GM19468 (cell line): ENCODE measurements around the gene FBLN7.

Experiments
- ATAC-seq: cut with Tn5 transposase; IDR thresholded peaks from one replicate; pipeline ENCODE4 v1.9.1; 2021; ENCODE audit warnings: mild to moderate bottlenecking, moderate library complexity, moderate number of reproducible peaks; ENCODE audit not compliant: unreplicated experiment; ENCODE audit errors: extremely low read depth

The FBLN7 gene

DNA sequence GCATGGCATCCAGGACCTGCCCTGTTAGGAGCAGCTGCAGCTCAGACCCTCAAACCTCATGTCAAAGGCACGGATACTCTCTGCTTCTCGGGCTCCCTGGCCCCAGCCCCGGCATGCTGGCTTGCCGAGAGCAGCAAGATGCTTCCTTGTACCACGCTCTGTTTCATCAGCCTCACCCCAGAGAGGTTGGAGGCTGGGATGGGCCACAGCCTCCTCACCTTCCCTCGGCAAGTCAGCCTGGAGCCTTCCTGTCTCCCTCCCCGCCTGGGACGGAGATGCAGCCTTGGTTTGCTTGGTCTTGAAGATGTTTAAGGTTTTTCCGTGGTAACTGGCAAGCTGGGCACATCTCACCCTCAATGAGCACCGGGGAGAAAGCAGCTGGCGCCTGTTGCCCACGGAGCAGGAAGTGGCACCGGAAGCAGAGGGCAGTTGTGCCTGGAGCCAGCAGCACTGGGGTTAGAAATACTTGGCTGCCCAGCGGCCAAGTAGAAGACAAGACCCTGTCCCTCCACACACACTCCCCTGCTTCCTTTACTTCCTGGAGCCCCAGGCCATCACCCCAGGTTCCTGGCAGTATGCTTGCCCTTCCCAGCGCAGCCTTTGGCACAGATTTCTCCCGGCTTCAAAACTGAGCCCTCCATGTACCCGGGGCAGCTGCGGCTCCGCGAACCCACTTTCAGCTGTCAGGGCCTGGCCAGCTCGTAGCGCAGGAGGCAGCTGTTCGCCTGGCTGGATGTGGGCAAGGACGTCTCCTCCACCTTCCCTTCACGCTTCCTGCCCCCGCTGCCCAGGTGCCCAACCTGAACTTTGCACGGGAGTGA, 17.4 kb downstream of the FBLN7 start:
- no peak for ATAC-seq

DNA sequence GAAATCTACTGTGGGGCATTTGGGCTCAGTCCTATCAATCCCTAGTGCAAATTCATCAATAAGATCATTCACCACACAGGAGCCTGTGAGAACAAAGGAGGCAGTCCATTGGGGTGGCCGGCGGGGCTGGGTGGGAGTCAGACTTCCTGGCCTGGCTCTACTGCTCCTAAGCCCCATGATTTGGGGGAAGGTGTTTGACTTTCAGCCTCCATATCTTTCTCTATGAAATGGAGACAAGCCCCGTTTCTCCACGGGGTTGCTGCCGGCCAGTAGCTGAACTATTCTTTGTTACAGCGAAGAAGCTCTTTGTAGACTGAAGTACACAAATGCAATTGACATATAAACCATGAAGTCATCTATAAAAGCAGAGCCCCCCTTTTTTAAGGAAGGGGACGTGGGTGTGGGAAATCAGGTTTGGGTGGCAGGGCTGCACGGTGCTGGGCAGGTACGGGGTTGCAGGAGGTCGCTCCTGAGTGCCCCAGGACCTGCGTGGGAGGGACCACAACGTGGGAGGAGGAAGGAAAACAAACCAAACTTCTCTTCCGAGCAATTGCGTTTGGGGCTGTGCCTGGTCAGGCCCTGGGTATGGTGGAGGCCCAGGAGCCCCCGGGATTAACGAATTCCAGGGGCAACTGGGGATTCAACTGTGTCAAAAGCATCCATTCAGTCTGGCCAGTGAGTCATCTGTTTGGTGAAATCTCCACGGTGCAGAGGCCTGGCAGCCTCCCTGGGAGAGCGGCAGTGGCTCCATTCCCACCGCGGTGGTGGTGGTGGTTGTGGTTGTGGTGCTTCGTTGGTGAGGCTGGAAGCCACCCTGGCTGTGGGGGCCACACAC, 18.2 kb downstream of the FBLN7 start:
- ATAC-seq: no peak

DNA sequence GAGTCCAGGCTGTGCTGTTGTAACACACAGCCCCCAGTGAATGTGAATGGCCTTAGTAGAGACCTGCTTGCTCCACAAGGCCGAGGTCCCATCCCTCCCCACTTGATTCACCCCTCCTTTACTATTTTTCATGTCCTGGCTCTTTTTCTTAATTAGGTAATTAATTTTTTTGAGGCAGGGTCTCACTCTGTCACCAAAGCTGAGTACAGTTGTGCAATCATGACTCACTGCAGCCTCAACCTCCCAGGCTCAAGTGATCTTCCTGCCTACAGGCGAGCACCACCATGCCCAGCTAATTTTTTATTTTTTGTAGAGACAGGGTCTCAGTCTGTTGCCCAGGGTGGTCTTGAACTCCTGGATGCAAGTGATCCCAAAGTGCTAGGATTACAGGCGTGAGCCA, 19.3 kb downstream of the FBLN7 start:
- no peak for ATAC-seq

DNA sequence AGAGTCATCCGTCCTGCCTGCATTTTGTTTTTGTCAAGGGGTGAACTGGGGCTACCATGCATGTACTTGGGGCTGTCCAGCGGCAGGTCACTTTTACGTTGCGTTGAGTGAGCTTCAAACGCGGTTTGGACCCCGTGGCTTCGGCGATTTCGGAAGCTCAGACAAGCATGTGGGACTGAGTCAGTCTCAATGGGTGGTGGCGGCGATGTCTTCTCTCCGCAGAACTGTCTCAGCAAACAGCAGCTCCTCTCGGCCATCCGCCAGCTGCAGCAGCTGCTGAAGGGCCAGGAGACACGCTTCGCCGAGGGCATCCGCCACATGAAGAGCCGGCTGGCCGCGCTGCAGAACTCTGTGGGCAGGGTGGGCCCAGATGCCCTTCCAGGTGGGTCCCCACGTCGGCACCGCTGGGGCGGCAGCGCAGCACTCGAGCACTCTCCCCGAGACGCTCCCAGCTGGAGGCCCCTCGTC, 21.3 kb downstream of the FBLN7 start:
- no peak for ATAC-seq

DNA sequence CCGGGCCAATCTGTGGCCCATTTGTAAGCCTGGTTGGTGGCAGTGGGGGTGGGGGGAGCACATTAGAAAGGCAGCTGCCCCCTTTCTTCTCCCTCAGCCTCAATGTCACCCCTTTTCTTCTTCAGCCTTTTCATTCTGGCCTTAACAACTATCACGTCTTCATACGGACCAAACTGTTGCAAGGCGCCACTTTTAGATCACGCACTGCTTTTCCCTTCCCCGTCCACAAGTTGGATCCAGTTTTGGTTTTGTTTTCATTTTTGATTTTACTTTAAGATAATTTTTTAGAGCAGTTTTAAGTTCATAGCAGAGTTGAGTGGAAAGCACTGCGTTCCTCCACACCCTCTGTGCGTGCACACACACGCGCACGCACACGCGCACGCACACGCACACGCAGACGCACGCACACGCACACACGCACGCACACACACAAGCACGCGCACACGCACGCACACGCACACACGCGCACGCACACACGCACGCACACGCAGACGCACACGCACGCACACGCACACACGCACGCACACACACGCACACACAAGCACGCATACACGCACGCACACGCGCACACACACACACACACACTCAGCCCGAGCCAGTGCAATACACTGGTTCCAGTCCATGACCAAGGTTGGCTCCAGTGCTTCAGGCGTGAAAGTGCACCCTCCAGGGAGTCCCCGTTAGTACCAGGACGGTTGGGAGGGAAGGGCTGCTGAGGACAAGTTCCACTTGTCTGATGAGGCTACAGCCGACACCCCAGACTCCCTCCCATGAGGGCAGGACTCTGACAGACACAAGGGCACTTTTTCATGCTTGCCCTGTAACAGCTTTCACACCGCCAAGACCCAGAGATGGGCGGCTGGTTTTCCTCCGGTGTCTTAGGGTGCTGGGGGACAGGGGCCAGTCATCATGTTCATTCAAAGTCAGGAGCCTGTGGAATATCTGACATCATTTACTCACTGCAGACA, 22.4 kb downstream of the FBLN7 start:
- ATAC-seq: no peak

DNA sequence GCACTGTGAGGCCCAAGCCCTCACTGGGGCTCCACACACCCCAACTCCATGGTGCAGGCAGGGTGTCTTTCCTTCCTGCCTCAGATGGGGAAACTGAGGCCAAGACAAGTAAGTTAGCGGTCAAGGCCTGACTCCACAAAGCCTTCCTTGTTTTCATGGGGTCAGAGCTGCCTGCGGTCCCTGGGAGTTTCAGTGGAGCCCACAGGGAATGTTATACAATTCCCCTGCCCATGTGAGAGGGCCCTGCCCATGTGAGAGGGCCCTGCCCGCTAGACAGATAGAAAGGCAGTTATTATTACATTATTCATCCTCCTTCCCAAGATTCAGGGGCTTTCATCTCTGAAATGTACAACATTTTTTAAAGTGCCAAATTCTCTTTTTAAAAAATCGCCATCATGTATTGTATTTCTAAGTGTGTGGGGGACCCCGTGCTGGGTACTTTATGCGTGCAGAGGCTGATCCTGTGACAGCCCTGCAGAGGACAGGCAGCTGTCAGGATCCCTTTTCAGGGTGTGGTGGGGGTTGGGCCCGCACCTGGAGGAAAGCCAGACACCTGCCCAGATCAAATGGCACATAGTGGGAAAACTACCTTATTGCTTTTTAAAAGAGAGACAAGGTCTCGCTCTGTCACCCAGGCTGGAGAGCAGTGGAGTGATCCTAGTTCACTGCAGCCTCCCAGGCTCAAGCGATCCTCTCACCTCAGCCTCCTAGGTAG, 23.4 kb downstream of the FBLN7 start:
- no peak for ATAC-seq

DNA sequence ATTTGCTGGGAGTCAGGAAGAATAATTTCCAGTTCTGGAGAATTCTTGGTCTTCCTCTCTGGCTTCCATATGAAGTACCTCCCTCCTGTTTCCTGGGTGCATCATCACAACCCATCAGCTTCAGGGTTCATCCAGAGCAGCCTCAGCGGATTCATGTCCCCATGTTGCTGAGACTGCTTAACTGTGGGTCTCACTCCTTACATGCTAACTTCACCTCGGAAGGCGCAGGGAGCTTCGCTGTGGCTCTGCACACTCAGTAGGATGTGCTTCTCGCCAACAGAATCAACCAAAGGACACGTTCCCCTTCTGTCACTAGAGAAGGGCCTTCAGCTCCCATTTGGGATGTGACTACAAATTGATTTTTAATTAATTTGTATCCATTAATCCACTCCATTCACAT, 24.2 kb downstream of the FBLN7 start:
- no peak for ATAC-seq

DNA sequence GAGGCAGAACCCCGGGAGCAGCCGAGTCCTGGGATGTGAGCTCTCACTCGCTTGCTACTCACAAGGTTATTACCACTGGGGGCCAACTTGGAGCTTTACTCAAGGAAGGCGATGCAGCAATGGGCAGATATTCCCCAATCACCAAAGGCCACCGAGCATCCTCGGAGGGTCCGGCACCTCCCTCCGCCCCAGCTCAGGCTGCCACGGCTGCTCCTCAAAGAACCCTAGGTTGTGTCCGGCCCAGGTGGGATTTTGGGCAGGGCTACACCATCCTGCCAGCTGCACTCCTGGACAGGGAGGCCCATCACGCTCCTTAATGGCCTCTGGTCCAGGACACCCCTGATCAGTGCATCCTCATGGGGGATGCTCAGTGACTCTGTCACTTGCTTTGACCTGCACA, 24.8 kb downstream of the FBLN7 start:
- no peak for ATAC-seq

DNA sequence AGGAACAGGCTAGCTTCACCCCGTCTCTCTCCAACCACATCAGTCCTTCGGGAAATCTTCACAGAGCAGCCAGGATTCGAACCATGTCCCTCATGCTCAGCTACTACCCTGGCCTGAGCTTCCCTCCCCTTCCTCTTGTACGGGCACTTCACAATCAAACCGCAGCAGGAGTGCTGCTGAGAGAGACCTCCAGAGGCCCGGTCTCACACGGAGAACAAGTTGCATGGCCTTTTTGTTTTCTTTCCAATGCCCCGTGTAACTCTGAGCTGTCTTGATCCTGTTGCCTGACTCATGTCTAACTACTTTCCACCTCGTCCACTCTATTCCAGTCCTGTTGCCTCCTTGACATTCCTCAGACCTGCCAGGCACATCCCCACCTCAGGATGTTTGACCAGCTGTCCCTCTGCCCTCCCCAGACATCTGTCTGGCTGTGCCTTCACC, 25.4 kb downstream of the FBLN7 start:
- ATAC-seq: no peak

DNA sequence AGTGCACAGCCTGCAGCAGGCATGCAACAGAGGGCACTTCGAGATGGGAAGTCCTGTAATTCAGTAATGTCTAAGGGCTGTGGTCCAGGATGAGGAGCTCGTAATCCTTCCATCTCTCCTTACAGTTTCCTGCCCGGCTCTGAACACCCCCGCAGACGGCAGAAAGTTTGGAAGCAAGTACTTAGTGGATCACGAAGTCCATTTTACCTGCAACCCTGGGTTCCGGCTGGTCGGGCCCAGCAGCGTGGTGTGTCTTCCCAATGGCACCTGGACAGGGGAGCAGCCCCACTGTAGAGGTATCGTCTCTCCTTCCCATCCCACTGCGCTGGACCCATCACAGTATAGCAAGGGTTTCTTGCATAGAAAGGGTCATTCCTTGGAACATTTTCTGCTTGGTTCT, 26.7 kb downstream of the FBLN7 start:
- no peak for ATAC-seq

DNA sequence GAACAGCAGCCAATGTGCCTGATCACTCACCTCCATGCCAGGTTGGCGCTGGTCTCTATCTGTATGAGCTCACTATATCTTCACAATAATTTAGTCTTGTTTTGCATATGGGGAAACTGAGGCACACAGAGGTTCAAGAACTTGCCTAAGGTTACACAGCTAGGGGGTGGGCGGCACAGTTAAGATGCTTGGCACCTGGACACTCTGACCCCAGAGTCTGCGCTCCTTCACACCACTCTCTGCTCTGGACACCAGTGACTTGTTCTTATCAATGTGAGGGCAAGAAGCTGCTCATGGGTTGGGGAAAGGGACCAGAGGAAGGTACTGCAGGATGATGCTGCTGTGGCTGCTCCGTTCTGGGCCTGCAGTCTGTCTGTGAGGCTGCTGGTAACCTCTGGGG, 27.1 kb downstream of the FBLN7 start:
- no peak for ATAC-seq

DNA sequence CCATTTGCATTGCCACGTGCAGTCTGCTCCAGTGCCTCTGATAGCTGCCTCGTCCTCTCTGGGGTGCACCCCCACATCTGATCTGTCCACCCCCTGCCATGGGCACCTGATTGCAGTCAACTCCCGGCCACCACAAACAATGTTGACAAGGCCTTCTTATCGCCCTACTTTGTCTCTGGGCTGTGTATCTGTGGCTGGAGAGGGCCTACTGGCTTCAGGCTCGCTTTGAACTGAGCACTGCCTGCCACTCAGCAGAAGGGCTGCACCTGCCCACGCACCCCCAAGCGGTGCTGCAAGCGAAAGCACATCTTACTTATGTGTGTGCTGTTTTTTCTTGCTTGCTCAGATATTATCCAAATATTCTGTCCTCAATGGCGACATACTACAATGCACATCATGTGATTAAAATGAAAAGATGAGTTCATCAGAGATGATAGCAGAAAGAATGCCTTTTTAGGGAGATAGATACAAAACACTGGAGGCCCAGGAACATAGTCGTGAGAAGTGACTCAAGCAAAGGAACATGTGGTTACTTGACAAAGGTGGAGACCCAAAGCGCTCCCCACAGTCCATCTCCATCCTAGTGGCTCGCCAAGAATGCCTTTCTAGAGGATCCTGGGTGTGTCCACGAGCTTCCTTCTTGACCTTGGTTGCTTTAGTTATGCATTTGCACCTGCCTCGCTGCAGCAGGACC, 28.8 kb downstream of the FBLN7 start:
- ATAC-seq: no peak

DNA sequence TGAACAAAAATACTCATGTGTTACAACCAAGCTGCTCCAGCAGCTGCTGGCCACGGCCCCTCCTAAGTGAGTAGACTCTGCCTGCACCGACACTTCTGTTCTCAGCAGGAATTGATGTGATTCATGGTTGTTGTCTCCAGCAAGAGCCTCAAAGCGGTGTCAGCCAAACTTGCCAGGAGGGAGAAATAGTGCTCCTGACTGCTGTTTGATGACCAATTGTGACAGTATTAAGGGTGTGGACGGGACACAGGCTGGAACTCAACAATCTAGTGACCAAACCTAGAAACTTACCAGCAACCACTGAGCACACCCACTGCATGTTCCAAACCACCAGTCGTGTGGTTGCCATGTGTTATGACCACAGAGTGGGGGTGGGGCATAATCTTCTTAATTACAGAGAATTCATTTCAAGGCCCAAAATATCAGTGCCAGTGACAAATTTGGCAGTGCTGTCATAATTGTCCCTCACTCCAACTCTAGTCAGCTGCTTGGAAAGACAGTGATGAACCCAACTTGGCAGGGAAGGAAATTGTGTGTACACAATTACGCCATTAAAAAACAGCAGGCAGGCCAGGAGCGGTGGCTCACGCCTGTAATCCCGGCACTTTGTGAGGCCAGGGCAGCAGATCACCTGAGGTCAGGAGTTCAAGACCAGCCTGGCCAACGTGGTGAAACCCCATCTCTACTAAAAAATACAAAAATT, 30.4 kb downstream of the FBLN7 start:
- ATAC-seq: no peak

DNA sequence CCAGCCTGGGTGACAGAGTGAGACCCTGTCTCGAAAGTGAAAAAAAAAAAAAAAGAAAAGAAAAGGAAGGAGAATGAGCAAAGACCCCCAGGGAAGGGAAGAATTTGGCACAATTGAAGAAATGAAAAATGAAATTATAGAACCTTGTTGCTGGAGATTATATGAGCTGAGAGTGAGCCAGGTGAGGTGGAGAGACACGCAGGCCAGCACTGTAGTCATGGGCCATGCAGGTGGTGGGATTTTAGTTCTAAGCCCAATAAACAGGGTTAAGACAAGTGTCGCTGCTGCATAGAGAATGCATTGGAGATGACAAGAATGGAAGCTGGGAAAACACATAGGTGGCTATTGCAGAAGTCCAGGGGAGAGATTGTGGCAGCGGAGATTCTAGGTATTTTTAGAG, 32.3 kb downstream of the FBLN7 start:
- ATAC-seq: no peak

DNA sequence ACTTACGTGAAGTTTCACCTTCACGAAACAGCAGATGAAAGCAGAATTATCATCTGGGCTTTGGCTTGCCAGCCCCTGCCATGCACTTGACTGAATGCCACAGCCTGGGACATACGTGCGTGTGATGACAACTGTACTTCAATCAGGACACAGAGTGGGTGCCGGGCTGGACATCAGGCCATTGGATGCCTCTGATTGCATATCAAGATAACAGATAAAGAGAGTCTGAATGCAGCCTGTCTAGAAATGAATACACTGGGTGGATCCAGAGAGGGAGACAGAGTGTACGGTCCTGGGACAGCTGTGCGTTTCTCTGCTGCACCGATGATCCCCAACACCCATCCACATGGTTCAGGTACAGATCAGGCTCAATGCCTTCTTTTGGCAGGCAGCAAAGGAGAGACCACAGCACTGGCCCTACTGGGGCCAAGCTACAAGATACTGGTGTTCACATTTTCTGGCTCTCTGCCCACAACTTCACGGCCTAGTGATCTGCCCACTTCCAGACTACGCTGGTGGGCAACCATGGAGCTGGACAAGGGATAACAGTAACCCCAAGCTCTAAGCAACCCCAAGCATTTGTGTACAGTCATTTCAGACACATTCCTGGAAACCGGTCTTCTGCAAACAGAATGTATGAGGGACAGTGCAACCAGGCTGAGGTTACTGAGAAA, 35.6 kb downstream of the FBLN7 start:
- no peak for ATAC-seq

DNA sequence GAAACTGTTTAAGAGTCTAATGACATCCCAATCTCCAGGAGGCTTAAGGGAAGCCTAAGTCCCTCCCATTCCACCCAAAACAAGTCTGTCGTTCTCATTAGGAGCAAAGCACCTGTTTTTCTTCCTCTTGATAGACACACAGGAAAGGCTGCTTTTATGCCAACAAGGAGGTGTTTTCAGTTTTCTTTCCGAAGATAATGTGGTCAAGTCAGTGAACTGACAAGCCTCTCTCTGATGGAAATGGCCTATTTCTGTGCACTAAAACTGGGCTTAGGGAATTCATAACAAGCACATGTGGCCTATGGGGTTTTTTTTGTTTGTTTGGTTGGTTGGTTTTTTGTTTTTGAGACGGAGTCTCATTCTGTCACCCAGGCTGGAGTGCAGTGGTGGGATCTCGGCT, 36.2 kb downstream of the FBLN7 start:
- ATAC-seq: no peak

DNA sequence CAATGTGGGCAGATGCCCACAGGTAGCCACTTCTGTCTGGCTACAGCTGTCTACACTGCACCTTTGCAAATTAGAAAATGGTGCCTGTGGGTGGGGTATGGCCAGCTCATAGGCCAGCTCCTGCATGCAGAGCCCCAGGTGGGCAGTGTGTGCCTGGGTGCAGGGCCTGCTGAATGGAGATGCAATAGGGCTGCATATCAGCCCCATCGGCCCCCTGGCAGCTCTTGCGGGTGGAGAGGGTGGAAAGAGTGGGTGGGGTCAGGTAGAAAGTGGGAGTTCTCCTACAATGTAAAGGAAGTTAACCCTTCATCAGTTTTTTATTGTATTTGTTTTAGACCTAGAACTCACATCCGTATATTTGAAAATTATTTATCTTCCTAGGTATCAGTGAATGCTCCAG, 37.1 kb downstream of the FBLN7 start:
- no peak for ATAC-seq
